HG02981 (cell line): ENCODE measurements around the gene LRRC45.
"Not testable (repeated sequence)": the region's sequence is repeated elsewhere in the genome, so short reads cannot be mapped to it uniquely, and the experiment has no call there.

ENCODE experiments used
- ATAC-seq: cut with Tn5 transposase; IDR thresholded peaks from one replicate; pipeline ENCODE4 v1.9.1; 2021; ENCODE audit warnings: mild to moderate bottlenecking, moderate library complexity; ENCODE audit not compliant: unreplicated experiment

LRRC45 gene

DNA sequence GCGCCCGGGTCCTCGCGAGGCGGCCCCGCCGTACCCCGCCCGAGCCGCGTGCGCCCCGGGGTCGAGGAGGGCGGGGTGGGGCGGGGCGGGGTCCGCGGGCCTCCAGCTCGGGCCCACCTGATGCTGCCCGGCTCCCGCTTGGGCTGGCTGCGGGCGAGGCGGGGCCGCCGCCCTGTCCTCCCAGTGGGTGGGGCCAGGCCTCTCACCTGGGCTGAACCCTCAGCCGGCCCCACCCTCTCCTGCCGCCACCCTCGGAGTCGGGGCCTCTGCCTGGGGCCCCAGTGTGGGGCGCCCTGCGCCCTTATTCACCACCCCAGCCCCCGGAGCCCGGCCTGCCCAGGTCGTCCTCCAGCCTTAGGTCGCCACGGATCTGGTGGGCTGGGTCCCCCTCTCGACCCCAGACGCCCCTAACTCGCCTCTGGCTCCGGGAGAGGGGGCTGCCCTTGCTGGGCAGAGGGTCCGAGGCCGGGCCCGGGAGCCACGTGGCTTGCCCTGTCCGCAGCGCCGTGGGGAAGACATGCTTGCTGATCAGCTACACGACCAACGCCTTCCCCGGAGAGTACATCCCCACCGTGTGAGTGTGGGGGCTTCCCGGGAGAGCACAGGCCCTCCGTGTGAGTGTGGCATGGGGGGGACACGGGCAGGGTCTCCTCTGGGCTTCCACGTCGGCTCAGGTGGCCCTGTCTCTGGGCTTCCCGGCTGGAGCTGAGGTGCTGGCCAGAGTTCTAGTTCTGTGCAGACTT is 9.0 kb downstream of the LRRC45 start:
- no peak for ATAC-seq

DNA sequence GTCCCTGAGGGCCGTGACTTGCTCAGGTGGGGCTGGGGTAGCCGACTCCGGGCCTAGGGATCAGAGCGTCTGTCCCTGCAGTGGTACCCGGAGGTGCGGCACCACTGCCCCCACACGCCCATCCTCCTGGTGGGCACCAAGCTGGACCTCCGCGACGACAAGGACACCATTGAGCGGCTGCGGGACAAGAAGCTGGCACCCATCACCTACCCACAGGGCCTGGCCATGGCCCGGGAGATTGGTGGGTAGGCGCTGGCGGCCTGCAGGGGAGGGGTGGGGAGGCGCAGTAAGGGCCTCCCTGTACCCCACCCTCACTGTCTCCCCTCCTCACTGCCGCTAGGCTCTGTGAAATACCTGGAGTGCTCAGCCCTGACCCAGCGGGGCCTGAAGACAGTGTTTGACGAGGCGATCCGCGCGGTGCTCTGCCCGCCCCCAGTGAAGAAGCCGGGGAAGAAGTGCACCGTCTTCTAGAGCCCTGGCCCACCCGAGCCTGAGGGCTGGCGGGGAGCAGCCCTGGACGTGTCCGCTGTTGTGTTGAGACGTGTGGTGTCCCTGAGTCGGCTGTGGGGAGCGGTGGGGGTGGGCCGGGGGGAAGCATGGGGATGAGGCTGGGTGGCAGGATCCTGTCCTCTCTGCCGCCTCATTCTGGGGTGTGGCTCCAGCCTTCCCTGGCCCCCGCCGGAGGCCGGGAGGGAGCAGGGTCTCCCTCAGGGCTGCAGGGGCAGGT is 10.4 kb downstream of the LRRC45 start:
- no peak for ATAC-seq

DNA sequence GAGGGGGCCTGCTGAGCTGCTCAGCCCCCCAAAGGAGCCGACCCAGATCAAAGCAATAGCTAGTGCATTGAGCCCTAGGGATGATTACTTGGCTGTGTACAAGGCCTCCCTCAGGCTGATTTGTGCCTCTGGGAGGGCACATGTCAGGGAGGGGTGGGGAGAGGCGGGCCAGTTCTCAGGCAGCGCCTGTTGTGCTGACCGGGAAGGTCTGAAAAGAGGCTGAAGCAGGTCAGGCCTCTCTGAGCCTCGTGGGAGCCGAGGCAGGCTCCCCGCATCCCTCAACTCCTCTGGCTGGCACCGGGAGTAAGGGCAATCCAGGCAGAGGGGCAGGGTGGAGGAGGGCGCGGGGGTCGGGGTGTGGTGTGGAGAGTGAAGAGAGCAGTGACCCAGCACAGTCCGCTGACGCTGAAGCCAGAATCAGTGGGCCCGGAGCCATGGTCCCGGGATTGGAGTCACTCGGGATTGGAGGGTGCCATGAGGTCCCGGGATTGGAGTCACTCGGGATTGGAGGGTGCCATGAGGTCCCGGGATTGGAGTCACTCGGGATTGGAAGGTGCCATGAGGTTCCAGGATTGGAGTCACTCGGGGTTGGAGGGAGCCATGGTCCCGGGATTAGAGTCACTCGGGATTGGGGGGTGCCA is 11.4 kb downstream of the LRRC45 start:
- no peak for ATAC-seq

GRCh38 chr17:82035488-82035887 is 12.4 kb downstream of the LRRC45 start:
- no peak for ATAC-seq

GRCh38 chr17:82035956-82036633 is 13.0 kb downstream of the LRRC45 start:
- ATAC-seq = no peak

DNA sequence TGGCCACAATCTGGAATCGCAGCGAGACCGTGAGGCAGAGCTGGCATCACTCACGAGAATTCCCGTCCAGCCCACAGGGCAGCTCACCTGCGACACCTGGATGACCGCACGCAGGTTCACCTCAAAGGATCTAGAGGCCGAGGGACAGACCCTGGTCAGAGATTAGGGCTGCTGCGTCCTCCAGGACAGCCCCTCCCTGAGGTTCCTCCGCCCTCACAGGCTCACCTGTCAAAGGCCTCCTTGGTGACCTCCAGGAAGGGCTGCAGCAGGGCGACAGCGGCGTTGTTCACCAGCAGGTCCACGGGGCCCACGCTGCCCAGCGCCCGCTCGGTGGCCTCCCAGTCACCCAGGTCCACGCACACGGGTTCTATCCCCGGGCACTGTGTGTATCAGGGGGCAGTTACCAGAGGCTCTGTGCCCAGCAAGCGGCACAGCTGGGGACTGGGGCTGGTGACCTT is 13.6 kb downstream of the LRRC45 start:
- no peak for ATAC-seq

DNA sequence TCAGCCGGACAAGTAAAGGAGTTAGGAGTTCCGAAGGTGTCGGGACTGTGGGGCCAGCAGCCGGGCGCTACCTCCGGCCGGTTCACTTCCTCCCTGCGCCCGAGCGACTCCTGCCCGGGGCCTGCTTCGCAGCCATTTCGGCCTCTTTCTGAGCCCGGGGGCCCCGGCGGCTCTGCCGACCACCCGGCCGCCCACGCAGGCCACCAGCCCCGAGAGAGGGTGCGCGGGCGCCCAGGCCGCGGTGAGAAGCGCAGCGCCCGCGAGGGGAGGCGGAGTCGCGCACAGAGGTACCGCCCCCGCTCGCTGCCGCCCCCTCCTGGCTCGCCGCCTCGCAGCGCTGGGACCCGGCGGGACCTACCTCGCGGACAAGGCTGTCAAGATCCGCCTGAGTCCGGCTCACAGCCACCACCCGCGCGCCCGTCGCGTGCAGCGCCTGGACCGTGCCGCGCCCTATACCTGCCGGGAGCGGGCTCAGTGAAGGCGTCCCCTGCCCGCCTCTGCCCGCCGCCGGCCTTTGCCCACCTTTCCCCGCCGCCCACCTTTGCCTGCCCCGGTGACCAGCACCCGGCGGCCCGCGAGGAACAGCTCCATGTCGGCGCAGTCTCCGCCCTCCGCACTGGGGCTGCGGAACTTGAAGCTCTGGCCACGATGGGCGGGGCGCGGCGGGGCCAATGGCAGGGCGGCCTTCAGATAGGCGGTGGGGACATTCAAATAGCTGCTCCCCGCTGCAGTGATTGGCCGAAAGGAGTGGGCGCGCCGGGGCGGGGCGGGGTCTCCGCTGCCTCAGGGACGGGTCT is 14.2 kb downstream of the LRRC45 start, which contains the start of gene DCXR:
Gene DCXR, minus strand, starts transcription at position 606 of the 797 bp plus-strand sequence. Its CDS starts 15 bp downstream, at position 591.
- ATAC-seq = peak; percentile 85

GRCh38 chr17:82037889-82038195 is 14.7 kb downstream of the LRRC45 start:
- ATAC-seq = no peak

GRCh38 chr17:82038796-82039409 is 15.8 kb downstream of the LRRC45 start:
- ATAC-seq = not testable (repeated sequence)

DNA sequence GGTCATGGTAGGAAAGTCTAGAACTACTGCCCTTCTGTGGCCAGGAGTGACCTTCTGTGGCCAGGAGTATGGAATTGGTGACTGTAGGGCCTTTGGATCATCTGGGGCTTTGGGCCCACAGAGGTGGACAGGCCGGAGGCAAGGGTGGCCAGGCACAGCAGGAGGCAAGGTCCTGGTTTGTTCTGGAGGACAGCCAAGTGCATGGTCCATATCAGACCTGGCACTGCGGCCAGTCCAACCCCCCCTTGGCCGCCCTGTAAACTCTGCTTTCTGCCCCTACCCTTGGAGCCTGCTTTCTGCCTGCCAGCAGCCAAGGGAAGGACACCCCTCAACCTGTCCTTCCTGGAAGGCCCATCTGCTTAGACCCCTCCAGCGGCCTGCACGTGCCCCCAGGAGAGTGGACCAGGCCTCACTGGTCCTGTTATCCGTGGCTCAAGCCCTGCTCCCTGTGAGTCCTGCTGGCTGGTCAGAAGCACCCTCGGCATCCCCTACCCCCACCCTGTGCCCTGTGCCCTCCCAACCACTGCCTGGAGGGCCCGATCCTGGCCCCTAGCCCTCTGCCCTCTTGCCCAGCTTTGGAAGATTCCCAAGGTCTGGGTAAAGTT is 16.7 kb downstream of the LRRC45 start:
- no peak for ATAC-seq

DNA sequence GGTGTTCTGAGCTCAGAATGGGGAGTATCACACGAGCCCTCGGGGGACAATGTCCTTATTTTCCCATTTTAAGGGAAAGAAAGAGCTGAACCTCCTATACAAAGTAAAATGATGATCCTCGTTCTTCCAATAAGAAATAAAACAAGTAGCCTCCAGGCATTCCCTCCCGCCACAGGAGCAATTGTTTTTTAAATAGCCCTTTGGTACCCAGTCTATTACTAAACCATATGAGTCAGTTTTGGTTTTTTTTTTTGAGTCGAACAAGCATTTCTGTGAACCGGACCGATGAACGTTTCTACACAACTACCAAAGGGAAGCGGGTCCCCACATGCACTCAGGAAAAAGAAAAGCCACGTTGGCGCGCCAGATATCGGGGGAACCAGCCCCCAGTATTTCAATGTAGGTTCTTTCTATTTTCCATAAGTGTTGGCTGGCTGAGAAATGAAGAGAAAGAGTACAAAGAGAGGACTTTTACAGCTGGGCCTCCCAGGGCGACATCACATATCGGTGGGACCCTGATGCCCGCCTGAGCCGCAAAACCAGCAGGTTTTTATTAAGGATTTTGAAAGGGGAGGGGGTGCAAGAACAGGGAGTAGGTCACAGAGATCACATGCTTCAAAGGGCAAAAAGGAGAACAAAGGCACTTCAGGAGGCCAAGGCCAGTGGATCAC is 18.2 kb downstream of the LRRC45 start:
- no peak for ATAC-seq

DNA sequence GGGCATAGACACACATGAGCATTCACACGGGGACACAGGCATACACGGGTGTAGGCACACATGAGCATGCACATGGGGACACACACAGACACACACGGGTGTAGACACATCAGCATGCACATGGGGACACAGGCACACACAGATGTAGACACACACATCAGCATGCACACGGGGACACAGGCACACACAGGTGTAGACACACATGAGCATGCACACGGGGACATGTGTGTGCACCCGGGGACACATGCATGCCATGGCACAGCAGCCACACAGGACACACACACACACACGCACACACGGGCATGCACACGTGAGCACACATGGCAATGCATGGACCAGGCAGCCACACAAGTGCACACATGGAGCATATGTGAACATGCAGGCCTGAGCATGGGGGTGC is 19.5 kb downstream of the LRRC45 start:
- ATAC-seq = no peak

DNA sequence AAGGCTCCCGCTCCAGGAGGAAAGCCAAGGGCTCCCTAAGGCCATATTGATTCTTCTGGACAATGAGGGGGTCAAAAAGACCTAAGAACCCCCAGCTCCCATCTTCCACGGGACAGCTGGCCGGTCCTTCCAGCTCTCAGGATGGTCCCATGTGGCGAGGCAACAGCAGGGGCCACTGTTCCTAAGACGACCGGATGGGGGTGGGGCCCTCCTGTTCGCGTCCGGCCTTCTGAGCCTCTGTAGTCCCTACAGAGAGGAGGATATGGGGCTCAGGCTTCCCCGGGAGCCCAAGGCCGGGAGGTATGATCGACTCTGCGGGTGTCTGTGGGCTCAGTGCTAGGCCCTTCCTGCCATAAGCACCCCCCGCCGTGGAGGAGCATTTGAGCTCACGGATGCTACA is 20.4 kb downstream of the LRRC45 start:
- no peak for ATAC-seq

DNA sequence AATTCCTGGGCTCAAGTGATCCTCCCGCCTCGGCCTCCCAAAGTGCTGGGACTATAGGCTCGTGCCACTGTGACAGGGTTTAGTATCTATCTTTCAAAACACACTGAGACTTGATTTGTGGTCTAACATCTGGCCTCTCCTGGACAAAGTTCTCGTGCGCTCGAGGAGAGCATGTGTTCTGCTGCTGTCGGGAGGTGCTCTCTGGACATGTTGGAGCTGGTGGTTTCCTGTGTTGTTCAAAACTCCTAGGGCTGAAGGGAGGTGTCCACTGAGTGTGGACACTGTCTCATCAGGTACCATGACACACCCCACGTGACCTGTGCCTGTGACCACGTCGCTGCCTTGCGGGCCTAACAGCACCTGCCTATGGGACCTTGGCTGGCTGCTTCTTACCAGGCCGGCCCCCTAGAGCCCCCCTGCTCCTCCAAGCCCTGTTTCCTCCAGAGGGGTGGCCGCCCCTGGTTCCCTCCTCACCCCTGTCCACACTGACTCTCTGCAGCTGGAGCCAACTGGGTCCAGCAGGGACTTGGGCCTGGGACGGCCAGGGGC is 22.9 kb downstream of the LRRC45 start:
- ATAC-seq = no peak

DNA sequence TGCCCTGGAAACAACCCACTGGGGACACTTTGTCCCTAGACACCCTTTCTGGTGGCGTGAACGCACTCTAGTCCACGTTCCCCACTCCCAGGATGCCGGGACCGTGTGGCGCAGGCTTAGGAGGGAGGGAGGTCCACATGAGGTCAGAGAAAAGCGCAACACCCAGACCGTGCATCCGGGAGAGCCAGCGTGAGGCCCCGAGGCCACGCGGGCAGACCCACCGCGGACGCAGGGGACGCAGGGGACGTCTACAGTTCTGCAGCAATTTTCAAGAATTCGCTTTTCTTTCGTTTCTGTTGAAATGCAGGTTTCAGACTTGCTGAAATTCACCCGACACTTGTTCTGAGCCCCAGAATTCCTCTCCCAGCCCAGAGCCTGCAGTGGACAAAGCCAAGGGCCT is 23.8 kb downstream of the LRRC45 start:
- no peak for ATAC-seq

DNA sequence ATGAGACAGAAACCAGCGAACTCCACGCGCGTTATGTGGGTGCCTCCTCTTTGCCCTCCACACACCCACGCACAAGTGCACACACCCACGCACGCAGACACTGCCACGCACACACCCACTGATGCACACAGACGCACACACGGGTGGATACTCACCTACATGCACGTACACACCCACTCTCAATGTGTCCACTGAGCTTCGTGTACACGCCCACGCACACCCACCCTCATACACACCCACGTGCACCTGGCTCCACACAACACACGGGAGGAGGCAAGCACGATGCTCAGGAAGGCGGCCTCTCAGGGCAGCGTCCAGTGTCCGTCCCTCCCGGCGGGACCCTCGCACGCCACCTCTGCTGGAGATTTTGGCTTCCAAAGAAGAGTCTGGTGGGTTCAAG is 24.3 kb downstream of the LRRC45 start:
- no peak for ATAC-seq

DNA sequence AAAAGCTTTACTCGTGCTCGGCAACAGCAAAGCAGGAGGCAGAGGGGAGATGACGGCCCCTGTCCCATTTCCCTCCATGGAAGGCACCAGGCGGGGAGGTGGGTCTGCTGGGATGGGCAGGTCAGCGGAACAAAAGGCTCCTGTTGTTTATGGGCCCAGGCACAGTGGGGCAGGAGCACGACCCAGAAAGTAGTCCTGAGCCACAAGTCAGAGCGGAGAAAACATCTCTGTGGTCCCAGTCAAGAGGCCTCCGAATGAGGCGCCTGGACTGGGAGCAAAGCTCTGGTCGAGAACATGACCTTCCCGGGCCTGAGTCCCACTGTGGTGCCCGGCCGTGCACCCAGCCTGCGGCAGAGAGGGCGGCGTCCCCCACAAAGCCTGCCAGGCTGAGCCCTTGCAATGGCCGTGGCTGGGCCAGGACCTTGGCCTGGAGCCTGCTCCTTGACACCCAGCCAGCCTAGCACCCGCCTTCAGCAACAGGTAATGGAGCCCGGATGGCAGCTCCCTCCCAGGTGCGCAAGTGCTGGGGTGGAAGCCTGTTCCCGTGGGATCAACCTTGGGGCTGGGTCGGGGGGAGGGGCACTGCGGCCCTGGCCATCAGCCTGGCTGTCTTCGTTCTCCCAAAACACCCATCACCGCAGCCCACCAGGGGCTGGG is 24.9 kb downstream of the LRRC45 start:
- ATAC-seq = no peak

GRCh38 chr17:82048571-82048971 is 25.5 kb downstream of the LRRC45 start:
- no peak for ATAC-seq
